ENCODE data around the gene DUSP28.

GRCh38 chr2:240565333-240566202, 5.4 kb downstream of the DUSP28 start:
- TF ChIP-seq CTCF (conservative IDR thresholded peaks at IDR 0.05; ENCODE audit: low read depth, low read length) (no peak), EZH2 (IDR thresholded peaks at IDR 0.05; ENCODE audit: borderline replicate concordance, low read depth, low read length, poor library complexity, severe bottlenecking) (no peak)

All from A673 (cell line).